SK-N-SH (cell line): ENCODE measurements around the gene CASP5. TPM values are rescaled to one million over a fixed set of nuclear protein-coding genes. Genes with fewer than 3 reads are reported as not detected.
A peak's percentile ranks its signal among the peaks of the same experiment; 100 is the strongest.

Source experiments
- CTCF ChIA-PET: fragments of 300-600, 350-600 bp; formaldehyde crosslinking; extraction: SDS; loops from one replicate; lab custom pipeline; 2021; lab: Yijun Ruan, JAX
- POLR2A ChIA-PET: fragments of 350-600 bp; sonication (Branson Sonifier 250); formaldehyde crosslinking; extraction: SDS; loops from one replicate; lab custom pipeline; 2020; ENCODE audit warnings: antibody characterized with exemption, inconsistent platforms; lab: Yijun Ruan, JAX
- DNase-seq: peaks from one replicate; pipeline ENCODE4 v3.0.0; 2012
- H2AFZ ChIP-seq: fragments of 200-600 bp; sonication (generic); 2 replicates; pipeline ENCODE4 v1.8.1; 2016; ENCODE audit warnings: antibody characterized with exemption, mild to moderate bottlenecking, low read depth
- H3F3A ChIP-seq: fragments of 200-600 bp; sonication (generic); replicated peaks from 2 replicates; pipeline ENCODE3; 2016; ENCODE audit warnings: antibody characterized with exemption, mild to moderate bottlenecking; ENCODE audit not compliant: insufficient read depth
- H3K27ac ChIP-seq, 2 experiments: fragments of 200-500 bp in 1 of 2; fragments of 200-600 bp in 1 of 2; sonication (Bioruptor generic) in 1 of 2; sonication (generic), shearing (Covaris generic) in 1 of 2; 2 replicates each; pipeline versions ENCODE4 v1.5.1 to v1.6.1; 2014 to 2016; ENCODE audit warnings: low read depth in 2 of 2, inconsistent platforms in 1 of 2, low read length in 1 of 2, mild to moderate bottlenecking in 1 of 2, mixed read lengths in 1 of 2
- H3K27me3 ChIP-seq: fragments of 200-600 bp; sonication (generic), shearing (Covaris generic); 2 replicates; pipeline ENCODE4 v1.6.1; 2016; ENCODE audit warnings: mixed run types; ENCODE audit not compliant: insufficient read depth
- H3K36me3 ChIP-seq, 2 experiments: fragments of 200-500 bp in 1 of 2; fragments of 200-600 bp in 1 of 2; sonication (Bioruptor generic) in 1 of 2; sonication (generic) in 1 of 2; replicated peaks in 1 of 2; 2 replicates each; pipeline versions ENCODE3 to v1.5.1; 2014 to 2016; ENCODE audit warnings: low read length in 1 of 2, mild to moderate bottlenecking in 1 of 2; ENCODE audit not compliant: insufficient read depth in 2 of 2, control insufficient read depth in 1 of 2
- H3K4me1 ChIP-seq, 2 experiments: fragments of 200-500 bp in 1 of 2; fragments of 200-600 bp in 1 of 2; sonication (Bioruptor generic) in 1 of 2; sonication (generic), shearing (Covaris generic) in 1 of 2; 2 replicates each; pipeline versions ENCODE4 v1.5.1 to v1.6.1; 2014 to 2016; ENCODE audit warnings: low read depth in 1 of 2, low read length in 1 of 2, mixed run types in 1 of 2; ENCODE audit not compliant: insufficient read depth in 2 of 2, control insufficient read depth in 1 of 2
- H3K4me2 ChIP-seq: fragments of 200-600 bp; sonication (generic), shearing (Covaris generic); 2 replicates; pipeline ENCODE4 v1.6.1; 2017; ENCODE audit warnings: mixed run types
- H3K4me3 ChIP-seq, 2 experiments: fragments of 200-500 bp in 1 of 2; fragments of 200-600 bp in 1 of 2; sonication (Bioruptor generic) in 1 of 2; sonication (generic), shearing (Covaris generic) in 1 of 2; 2 replicates each; pipeline versions ENCODE4 v1.5.1 to v1.8.1; 2014 to 2016; ENCODE audit warnings: low read depth in 2 of 2, inconsistent platforms in 1 of 2, low read length in 1 of 2, mild to moderate bottlenecking in 1 of 2, mixed read lengths in 1 of 2, moderate library complexity in 1 of 2
- H3K79me2 ChIP-seq: fragments of 200-600 bp; sonication (generic); 2 replicates; pipeline ENCODE4 v1.8.1; 2017; ENCODE audit warnings: mild to moderate bottlenecking; ENCODE audit not compliant: insufficient read depth
- H3K9ac ChIP-seq: fragments of 200-600 bp; sonication (generic); 2 replicates; pipeline ENCODE4 v1.6.1; 2017; ENCODE audit warnings: mixed run types
- H3K9me2 ChIP-seq: fragments of 200-600 bp; sonication (generic); 2 replicates; pipeline ENCODE4 v1.6.1; 2017; ENCODE audit warnings: mixed run types
- H3K9me3 ChIP-seq: fragments of 200-600 bp; sonication (generic); 2 replicates; pipeline ENCODE4 v1.6.1; 2017; ENCODE audit warnings: mixed run types, mild to moderate bottlenecking, moderate library complexity
- H4K20me1 ChIP-seq: fragments of 200-600 bp; sonication (generic); 2 replicates; pipeline ENCODE4 v1.6.1; 2017; ENCODE audit warnings: mild to moderate bottlenecking, mixed run types; ENCODE audit not compliant: insufficient read depth
- CHD2 ChIP-seq: fragments of 150-350 bp; IDR thresholded peaks from 2 replicates; pipeline ENCODE4 v1.6.1; 2018; ENCODE audit warnings: low read length; ENCODE audit not compliant: partially characterized antibody
- ELF1 ChIP-seq: IDR thresholded peaks from 2 replicates; pipeline ENCODE4 v1.4.0; 2012
- EZH2phosphoT487 ChIP-seq: fragments of 200-600 bp; sonication (generic); IDR thresholded peaks from 2 replicates; pipeline ENCODE4 v1.6.1; 2017; ENCODE audit warnings: low read depth, mixed run types, mild to moderate bottlenecking, antibody characterized with exemption, moderate library complexity, borderline replicate concordance
- FOXM1 ChIP-seq: IDR thresholded peaks from 2 replicates; pipeline ENCODE4 v1.4.0; 2012; ENCODE audit warnings: low read depth, mild to moderate bottlenecking
- MXI1 ChIP-seq: IDR thresholded peaks from 2 replicates; pipeline ENCODE4 v1.6.1; 2012; ENCODE audit warnings: mild to moderate bottlenecking, low read depth, low read length, improper control_type of control experiment
- NRF1 ChIP-seq: IDR thresholded peaks from 2 replicates; pipeline ENCODE4 v1.6.1; 2012; ENCODE audit warnings: low read depth, mild to moderate bottlenecking, low read length
- RAD21 ChIP-seq: IDR thresholded peaks from 2 replicates; pipeline ENCODE4 v1.6.1; 2012; ENCODE audit warnings: mild to moderate bottlenecking, low read length
- TAF1 ChIP-seq: IDR thresholded peaks from 2 replicates; pipeline ENCODE4 v1.6.1; 2012; ENCODE audit warnings: low read depth, mild to moderate bottlenecking, low read length, moderate library complexity, borderline replicate concordance
- WGBS: methylation state at CpG from one replicate; pipeline ENCODE4 v1.1.6; 2017; ENCODE audit warnings: low lambda C conversion rate; 5-methylcytosine and 5-hydroxymethylcytosine counted together
- polyA plus RNA-seq, 3 experiments: library from polyadenylated mRNA; depleted of rRNA; stranded (reverse); fragments of >200 nt; gene quantifications; 2 replicates each; pipeline ENCODE4 v1.2.3, GENCODE V29; 2012
- TF ChIP-seq, protein P1 (sequence below): fragments of 200-600 bp; sonication (generic); IDR thresholded peaks from 2 replicates; pipeline ENCODE4 v1.6.1; 2017; ENCODE audit warnings: antibody characterized with exemption, mild to moderate bottlenecking, moderate library complexity
- TF ChIP-seq, protein P2 (sequence below): fragments of 150-350 bp; IDR thresholded peaks from 2 replicates; pipeline ENCODE4 v1.6.1; 2016; ENCODE audit warnings: mild to moderate bottlenecking, low read depth, low read length

The CASP5 gene
- polyA plus RNA-seq, 1 of the 3 experiments (the other 2 are of a cell fraction), result not detected

DNA sequence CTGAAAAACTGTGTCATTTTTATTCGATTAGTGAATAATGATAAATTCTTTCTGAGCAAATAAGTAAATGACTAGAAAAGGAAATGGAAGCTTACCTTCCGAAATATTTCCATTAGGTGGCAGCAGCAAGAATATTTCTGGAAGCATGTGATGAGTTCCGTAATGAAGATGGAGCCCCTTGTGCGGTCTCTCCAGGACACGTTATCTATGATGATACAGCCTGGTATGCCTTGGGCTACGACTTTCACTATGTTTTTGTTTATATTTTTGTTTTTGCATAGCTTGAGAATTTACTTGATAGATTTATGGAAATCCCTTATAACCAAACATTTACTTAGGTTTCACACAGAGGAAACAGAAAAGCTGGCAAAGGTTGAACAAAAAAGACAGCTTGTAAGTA, 25.7 kb downstream of the CASP5 start:
- H3K36me3 ChIP-seq, result no peaks in the 10 kb centered on the region
- no peaks in the 10 kb centered on the region for H3K27me3 ChIP-seq
- POLR2A ChIA-PET, result no interaction called here
- H3K4me3 ChIP-seq, result no peak overlapping the region
- CTCF ChIA-PET, result interaction anchor here (1.0 kb wide), 1 partner anchor 388 kb away, joined by 3 read pairs; no protein-coding TSS in a partner anchor
- no peaks in the 10 kb centered on the region for H3F3A ChIP-seq
- H2AFZ ChIP-seq, result no peak overlapping the region
- no peak overlapping the region for H3K4me2 ChIP-seq
- H3K9me3 ChIP-seq, result no peaks in the 10 kb centered on the region
- TF ChIP-seq, protein P1, sequence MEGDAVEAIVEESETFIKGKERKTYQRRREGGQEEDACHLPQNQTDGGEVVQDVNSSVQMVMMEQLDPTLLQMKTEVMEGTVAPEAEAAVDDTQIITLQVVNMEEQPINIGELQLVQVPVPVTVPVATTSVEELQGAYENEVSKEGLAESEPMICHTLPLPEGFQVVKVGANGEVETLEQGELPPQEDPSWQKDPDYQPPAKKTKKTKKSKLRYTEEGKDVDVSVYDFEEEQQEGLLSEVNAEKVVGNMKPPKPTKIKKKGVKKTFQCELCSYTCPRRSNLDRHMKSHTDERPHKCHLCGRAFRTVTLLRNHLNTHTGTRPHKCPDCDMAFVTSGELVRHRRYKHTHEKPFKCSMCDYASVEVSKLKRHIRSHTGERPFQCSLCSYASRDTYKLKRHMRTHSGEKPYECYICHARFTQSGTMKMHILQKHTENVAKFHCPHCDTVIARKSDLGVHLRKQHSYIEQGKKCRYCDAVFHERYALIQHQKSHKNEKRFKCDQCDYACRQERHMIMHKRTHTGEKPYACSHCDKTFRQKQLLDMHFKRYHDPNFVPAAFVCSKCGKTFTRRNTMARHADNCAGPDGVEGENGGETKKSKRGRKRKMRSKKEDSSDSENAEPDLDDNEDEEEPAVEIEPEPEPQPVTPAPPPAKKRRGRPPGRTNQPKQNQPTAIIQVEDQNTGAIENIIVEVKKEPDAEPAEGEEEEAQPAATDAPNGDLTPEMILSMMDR, result peak; percentile 17
- no peak for TF ChIP-seq EZH2phosphoT487
- 59% methylated on average over 6 of the region's 6 CpGs for WGBS
- no peaks in the 10 kb centered on the region for H3K9me2 ChIP-seq
- H4K20me1 ChIP-seq, result no peaks in the 10 kb centered on the region
- no peaks in the 10 kb centered on the region for H3K4me1 ChIP-seq
- no peak overlapping the region for H3K9ac ChIP-seq
- no peak overlapping the region for H3K27ac ChIP-seq
- DNase-seq, result no peak
- no peaks in the 10 kb centered on the region for H3K79me2 ChIP-seq

DNA sequence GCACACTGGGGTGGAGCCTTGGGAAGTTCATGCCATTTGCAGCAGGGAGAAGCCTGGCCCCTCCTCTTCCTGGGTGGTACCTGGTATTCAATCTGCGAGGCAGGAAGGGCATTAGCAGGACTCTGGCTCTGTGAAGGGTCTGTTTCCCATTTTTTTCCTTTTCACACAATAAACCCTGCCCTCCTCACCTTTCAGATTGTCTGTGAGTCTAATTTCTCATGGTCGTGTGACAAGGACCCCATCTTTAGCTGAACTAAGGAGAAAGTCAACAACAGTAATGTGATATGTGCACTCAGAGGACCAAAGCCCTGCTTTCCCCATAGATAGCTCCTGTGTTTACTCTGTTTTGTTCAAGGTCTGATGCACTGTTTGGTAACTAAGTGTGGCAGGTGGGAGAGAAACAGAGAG, 28.0 kb downstream of the CASP5 start:
- Histone ChIP-seq H3K9me3 (no peaks in the 10 kb centered on the region), H3K9ac (no peak overlapping the region), H3K4me3 (no peak overlapping the region), H3K27me3 (no peaks in the 10 kb centered on the region), H3K36me3 (no peaks in the 10 kb centered on the region), H3K4me1 (no peaks in the 10 kb centered on the region), H4K20me1 (no peaks in the 10 kb centered on the region), H3K4me2 (no peak overlapping the region), H3K79me2 (no peaks in the 10 kb centered on the region), H3K9me2 (no peaks in the 10 kb centered on the region), H3K27ac (no peak overlapping the region), H2AFZ (peak overlapping the region; percentile 35; the same call in 1 of the 2 replicates), H3F3A (no peaks in the 10 kb centered on the region)
- 21% methylated on average over 2 of the region's 2 CpGs for WGBS
- ChIA-PET POLR2A (no interaction called here), CTCF (no interaction called here)
- TF ChIP-seq NRF1 (no peak), RAD21 (no peak), CHD2 (no peak), FOXM1 (no peak), EZH2phosphoT487 (no peak), MXI1 (no peak), ELF1 (no peak), TAF1 (no peak)
- TF ChIP-seq, protein P1, result no peak
- TF ChIP-seq, protein P2, sequence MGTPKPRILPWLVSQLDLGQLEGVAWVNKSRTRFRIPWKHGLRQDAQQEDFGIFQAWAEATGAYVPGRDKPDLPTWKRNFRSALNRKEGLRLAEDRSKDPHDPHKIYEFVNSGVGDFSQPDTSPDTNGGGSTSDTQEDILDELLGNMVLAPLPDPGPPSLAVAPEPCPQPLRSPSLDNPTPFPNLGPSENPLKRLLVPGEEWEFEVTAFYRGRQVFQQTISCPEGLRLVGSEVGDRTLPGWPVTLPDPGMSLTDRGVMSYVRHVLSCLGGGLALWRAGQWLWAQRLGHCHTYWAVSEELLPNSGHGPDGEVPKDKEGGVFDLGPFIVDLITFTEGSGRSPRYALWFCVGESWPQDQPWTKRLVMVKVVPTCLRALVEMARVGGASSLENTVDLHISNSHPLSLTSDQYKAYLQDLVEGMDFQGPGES, result no peak
- DNase-seq, result no peak
